Fibroblast of mammary gland (primary cell): ENCODE measurements around the gene B3GALT4.

ENCODE experiments used
- DNase-seq: peaks from one replicate; pipeline ENCODE4 v3.0.0-alpha.2; 2010; ENCODE audit warnings: low read depth
- H3K4me3 ChIP-seq: 2 replicates; pipeline ENCODE4 v1.5.1; 2011; ENCODE audit warnings: low read depth, mild to moderate bottlenecking, low read length, moderate library complexity; ENCODE audit not compliant: control insufficient read depth
- CTCF ChIP-seq: conservative IDR thresholded peaks from 2 replicates; pipeline ENCODE4 v1.5.1; 2011; ENCODE audit warnings: low read depth, low read length, inconsistent platforms; ENCODE audit not compliant: control insufficient read depth, insufficient read depth

B3GALT4 gene

GRCh38 chr6:33243476-33243875, 33.4 kb upstream of the B3GALT4 start:
- TF ChIP-seq CTCF, result no peak
- no peak for DNase-seq

GRCh38 chr6:33247977-33248642, 28.8 kb upstream of the B3GALT4 start:
- H3K4me3 ChIP-seq, result peak overlapping the region; percentile 51
- peak; percentile 87 for DNase-seq
- peak; percentile 91 for TF ChIP-seq CTCF

More at GRCh38 chr6:33243476-33243875, 33.4 kb upstream of the B3GALT4 start:
- no peak overlapping the region for H3K4me3 ChIP-seq

GRCh38 chr6:33248643-33248931, 28.3 kb upstream of the B3GALT4 start:
- peak overlapping the region; percentile 51 for H3K4me3 ChIP-seq
- DNase-seq, result peak; percentile 61
- TF ChIP-seq CTCF, result no peak

- peak; percentile 99 for DNase-seq
- H3K4me3 ChIP-seq, result peak overlapping the region; percentile 71
- TF ChIP-seq CTCF, result no peak
These were observed 27.8 kb upstream of the B3GALT4 start for GRCh38 chr6:33248932-33249731.

GRCh38 chr6:33249732-33250630, 26.9 kb upstream of the B3GALT4 start:
- TF ChIP-seq CTCF, result no peak
- H3K4me3 ChIP-seq, result peak overlapping the region; percentile 71
- DNase-seq, result peak; percentile 93

GRCh38 chr6:33250731-33251130, 26.2 kb upstream of the B3GALT4 start:
- no peak for DNase-seq
- no peak overlapping the region for H3K4me3 ChIP-seq
- no peak for TF ChIP-seq CTCF
